OCI-LY3 (cell line): ENCODE data around the gene LRRC4C.

Experiments used
- EZH2phosphoT487 ChIP-seq: fragments of 200-600 bp; shearing (Covaris generic); IDR thresholded peaks from 2 replicates; pipeline ENCODE4 v1.6.1; 2018; ENCODE audit warnings: antibody characterized with exemption, mixed run types, low read depth
- TF ChIP-seq, protein P1 (sequence below): fragments of 200-600, 300-600 bp; sonication (generic); IDR thresholded peaks from 2 replicates; pipeline ENCODE4 v1.5.1; 2014; ENCODE audit warnings: antibody characterized with exemption, low read length, low read depth

DNA sequence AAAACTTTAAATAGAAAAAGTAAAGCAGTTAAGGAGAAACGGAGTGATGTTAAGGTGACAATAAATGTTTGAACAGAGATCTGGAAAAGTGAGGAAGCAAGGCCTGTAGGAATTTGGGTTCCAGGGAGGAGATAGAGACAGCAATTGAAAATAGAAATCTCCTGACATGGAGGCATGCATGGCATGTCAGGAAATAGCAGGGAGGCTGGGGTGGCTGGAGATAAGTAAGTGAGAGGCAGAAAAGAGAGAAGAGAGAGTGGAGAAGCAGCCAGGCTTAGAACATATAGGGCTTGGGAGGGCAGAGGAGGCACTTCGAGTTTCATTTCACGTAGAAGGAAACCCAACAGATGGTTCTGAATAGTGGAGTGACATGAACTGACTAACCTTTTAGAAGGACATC lies 185.5 kb downstream of the LRRC4C start:
- no peak for TF ChIP-seq EZH2phosphoT487
- TF ChIP-seq, protein P1, sequence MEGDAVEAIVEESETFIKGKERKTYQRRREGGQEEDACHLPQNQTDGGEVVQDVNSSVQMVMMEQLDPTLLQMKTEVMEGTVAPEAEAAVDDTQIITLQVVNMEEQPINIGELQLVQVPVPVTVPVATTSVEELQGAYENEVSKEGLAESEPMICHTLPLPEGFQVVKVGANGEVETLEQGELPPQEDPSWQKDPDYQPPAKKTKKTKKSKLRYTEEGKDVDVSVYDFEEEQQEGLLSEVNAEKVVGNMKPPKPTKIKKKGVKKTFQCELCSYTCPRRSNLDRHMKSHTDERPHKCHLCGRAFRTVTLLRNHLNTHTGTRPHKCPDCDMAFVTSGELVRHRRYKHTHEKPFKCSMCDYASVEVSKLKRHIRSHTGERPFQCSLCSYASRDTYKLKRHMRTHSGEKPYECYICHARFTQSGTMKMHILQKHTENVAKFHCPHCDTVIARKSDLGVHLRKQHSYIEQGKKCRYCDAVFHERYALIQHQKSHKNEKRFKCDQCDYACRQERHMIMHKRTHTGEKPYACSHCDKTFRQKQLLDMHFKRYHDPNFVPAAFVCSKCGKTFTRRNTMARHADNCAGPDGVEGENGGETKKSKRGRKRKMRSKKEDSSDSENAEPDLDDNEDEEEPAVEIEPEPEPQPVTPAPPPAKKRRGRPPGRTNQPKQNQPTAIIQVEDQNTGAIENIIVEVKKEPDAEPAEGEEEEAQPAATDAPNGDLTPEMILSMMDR: no peak
